Bronchial epithelial cell (primary cell): ENCODE data around the gene VPREB3. TPM values are rescaled to one million over a fixed set of nuclear protein-coding genes. Genes with fewer than 3 reads are reported as not detected.

Source experiments
- DNase-seq: peaks from one replicate; pipeline ENCODE4 v3.0.0-alpha.2; 2010; ENCODE audit warnings: low read depth
- FAIRE-seq: peaks from 2 replicates; lab custom pipeline; 2011; peaks lifted over from hg19 to GRCh38; lab: Jason Lieb, UNC
- H3K27me3 ChIP-seq: 2 replicates; pipeline ENCODE4 v1.5.1; 2011; ENCODE audit warnings: low read length; ENCODE audit not compliant: control insufficient read depth, insufficient read depth
- H3K36me3 ChIP-seq: 2 replicates; pipeline ENCODE4 v1.5.1; 2011; ENCODE audit warnings: low read length; ENCODE audit not compliant: control insufficient read depth, insufficient read depth
- H3K4me3 ChIP-seq: 2 replicates; pipeline ENCODE4 v1.5.1; 2011; ENCODE audit warnings: mild to moderate bottlenecking, low read depth, low read length, control low read depth
- total RNA-seq: library from RNA; depleted of rRNA; stranded (reverse); fragments of >200 nt; gene quantifications from 2 replicates; pipeline ENCODE4 v1.2.1, GENCODE V29; 2014
- TF ChIP-seq, protein P1 (sequence below): IDR thresholded peaks from 2 replicates; pipeline ENCODE4 v1.5.1; 2011; ENCODE audit warnings: mild to moderate bottlenecking, moderate library complexity, low read length, control low read depth, inconsistent platforms; ENCODE audit not compliant: insufficient read depth, severe bottlenecking

VPREB3 gene
- total RNA-seq, 1 donor from 2014 or later, result not detected

DNA sequence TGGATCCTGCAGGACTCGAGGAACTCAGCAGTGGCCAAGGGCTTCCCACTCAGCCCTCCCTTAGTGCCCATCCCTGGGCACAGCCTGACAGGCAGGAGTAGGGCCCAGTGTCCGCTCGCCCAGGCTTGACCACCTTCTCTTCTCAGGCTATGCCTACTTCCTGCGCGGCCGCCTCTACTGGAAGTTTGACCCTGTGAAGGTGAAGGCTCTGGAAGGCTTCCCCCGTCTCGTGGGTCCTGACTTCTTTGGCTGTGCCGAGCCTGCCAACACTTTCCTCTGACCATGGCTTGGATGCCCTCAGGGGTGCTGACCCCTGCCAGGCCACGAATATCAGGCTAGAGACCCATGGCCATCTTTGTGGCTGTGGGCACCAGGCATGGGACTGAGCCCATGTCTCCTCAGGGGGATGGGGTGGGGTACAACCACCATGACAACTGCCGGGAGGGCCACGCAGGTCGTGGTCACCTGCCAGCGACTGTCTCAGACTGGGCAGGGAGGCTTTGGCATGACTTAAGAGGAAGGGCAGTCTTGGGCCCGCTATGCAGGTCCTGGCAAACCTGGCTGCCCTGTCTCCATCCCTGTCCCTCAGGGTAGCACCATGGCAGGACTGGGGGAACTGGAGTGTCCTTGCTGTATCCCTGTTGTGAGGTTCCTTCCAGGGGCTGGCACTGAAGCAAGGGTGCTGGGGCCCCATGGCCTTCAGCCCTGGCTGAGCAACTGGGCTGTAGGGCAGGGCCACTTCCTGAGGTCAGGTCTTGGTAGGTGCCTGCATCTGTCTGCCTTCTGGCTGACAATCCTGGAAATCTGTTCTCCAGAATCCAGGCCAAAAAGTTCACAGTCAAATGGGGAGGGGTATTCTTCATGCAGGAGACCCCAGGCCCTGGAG is 29.3 kb upstream of the VPREB3 start:
- H3K36me3 ChIP-seq, result no peaks in the 10 kb centered on the region
- FAIRE-seq, result no peak
- DNase-seq, result no peak
- H3K27me3 ChIP-seq, result no peaks in the 10 kb centered on the region
- no peak overlapping the region for H3K4me3 ChIP-seq
- TF ChIP-seq, protein P1, sequence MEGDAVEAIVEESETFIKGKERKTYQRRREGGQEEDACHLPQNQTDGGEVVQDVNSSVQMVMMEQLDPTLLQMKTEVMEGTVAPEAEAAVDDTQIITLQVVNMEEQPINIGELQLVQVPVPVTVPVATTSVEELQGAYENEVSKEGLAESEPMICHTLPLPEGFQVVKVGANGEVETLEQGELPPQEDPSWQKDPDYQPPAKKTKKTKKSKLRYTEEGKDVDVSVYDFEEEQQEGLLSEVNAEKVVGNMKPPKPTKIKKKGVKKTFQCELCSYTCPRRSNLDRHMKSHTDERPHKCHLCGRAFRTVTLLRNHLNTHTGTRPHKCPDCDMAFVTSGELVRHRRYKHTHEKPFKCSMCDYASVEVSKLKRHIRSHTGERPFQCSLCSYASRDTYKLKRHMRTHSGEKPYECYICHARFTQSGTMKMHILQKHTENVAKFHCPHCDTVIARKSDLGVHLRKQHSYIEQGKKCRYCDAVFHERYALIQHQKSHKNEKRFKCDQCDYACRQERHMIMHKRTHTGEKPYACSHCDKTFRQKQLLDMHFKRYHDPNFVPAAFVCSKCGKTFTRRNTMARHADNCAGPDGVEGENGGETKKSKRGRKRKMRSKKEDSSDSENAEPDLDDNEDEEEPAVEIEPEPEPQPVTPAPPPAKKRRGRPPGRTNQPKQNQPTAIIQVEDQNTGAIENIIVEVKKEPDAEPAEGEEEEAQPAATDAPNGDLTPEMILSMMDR, result no peak

DNA sequence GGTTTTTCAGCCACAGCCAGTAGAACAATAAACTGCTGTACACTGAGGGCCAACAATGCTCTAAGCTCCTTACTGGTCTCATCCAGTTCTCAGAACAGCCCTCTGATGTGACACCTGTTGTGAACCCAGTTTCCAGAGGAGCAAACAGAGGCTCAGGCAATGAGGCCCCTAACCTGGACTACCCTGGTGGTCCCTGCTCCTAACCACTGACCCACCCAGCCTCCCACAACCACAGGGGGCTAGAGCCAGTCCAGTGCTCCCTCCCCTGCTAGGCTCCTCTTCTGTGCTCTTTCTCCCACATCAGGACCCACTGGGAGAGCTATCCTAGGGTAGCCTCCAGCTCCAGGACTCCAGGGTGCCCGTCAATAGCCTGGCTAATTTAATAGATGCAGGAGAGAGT is 28.5 kb upstream of the VPREB3 start:
- no peaks in the 10 kb centered on the region for H3K36me3 ChIP-seq
- TF ChIP-seq, protein P1, result no peak
- DNase-seq (no peak), FAIRE-seq (no peak)
- no peaks in the 10 kb centered on the region for H3K27me3 ChIP-seq
- no peak overlapping the region for H3K4me3 ChIP-seq

DNA sequence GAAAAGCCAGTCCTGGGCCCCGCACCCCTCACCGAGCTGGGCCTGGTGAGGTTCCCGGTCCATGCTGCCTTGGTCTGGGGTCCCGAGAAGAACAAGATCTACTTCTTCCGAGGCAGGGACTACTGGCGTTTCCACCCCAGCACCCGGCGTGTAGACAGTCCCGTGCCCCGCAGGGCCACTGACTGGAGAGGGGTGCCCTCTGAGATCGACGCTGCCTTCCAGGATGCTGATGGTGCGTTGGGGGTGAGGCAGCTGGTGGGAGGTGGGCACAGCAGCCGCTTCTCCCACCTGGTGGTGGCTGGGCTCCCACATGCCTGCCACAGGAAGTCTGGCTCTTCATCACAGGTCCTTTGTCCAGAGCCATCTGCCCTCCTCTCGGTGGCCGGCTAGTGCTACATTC is 28.0 kb upstream of the VPREB3 start:
- TF ChIP-seq, protein P1, result no peak
- H3K4me3 ChIP-seq, result no peak overlapping the region
- DNase-seq (no peak), FAIRE-seq (no peak)
- H3K36me3 ChIP-seq, result no peaks in the 10 kb centered on the region
- H3K27me3 ChIP-seq, result no peaks in the 10 kb centered on the region

DNA sequence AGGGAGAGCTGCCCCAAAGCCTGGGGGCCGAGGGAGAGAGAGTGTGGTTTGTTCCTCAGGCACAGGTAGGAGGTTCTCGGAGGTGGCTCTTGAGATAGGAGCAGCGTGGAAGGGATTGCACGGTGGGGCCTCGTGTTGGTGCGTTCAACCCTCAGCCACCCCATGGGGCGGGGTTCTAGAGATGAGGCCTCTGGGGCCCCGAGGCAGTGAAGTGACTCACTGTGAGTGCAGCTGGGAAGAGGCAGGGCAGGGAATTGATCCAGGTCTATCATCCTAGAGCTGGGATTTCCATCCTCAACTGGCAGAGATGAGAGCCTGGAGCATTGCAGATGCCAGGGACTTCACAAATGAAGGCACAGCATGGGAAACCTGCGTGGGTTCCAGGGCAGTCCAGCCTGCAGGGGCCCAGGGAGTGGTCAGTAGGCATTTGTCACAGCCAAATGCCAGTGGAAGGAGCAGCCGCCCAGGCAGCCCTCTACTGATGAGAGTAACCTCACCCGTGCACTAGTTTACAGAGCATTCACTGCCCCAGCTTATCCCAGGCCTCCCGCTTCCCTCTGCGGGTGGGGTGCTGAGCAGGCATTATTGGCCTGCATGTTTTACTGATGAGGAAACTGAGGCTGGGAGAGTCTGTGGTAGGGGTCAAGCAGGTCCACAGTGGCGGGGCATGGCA is 27.4 kb upstream of the VPREB3 start:
- Histone ChIP-seq H3K27me3 (no peaks in the 10 kb centered on the region), H3K36me3 (no peaks in the 10 kb centered on the region), H3K4me3 (no peak overlapping the region)
- DNase-seq, result peak; percentile 66
- TF ChIP-seq, protein P1, result no peak
- peak; percentile 73 for FAIRE-seq

DNA sequence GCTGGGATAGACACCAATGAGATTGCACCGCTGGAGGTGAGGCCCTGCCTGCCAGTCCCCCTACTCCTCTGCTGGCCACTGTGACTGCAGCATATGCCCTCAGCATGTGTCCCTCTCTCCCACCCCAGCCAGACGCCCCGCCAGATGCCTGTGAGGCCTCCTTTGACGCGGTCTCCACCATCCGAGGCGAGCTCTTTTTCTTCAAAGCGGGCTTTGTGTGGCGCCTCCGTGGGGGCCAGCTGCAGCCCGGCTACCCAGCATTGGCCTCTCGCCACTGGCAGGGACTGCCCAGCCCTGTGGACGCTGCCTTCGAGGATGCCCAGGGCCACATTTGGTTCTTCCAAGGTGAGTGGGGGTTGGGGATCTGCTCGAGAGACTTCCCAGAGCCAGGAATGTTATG is 26.8 kb upstream of the VPREB3 start:
- Histone ChIP-seq H3K36me3 (no peaks in the 10 kb centered on the region), H3K4me3 (no peak overlapping the region), H3K27me3 (no peaks in the 10 kb centered on the region)
- DNase-seq (no peak), FAIRE-seq (no peak)
- TF ChIP-seq, protein P1, result no peak
